A549 (cell line): Measurements from ENCODE around the gene VWC2. TPM values are rescaled to one million over a fixed set of nuclear protein-coding genes. Genes with fewer than 3 reads are reported as not detected.

ENCODE experiments used
- ATAC-seq, 2 experiments: fragments of 200-7000 bp in 1 of 2; fragments of >200 bp in 1 of 2; cut with Nextera tagmentation in 1 of 2; cut with Tn5 transposase in 1 of 2; 3 replicates each; pipeline versions ENCODE4 v1.8.0 to v1.9.1; 2018 to 2020; ENCODE audit warnings: mild to moderate bottlenecking in 1 of 2, moderate library complexity in 1 of 2
- CTCF ChIA-PET: fragments of 300-600 bp; sonication (Branson Sonifier 250); formaldehyde crosslinking; extraction: SDS; loops from one replicate; lab custom pipeline; 2021; ENCODE audit warnings: antibody characterized with exemption, inconsistent platforms; lab: Yijun Ruan, JAX
- POLR2A ChIA-PET: fragments of 350-600 bp; formaldehyde crosslinking; extraction: SDS; loops from one replicate; lab custom pipeline; 2021; ENCODE audit warnings: antibody characterized with exemption, inconsistent platforms; lab: Yijun Ruan, JAX
- DNase-seq, 2 experiments: peaks; one replicate each; pipeline versions ENCODE4 v3.0.0 to v3.0.0-alpha.2; 2011 to 2016; ENCODE audit warnings: low read depth in 1 of 2, low spot score in 1 of 2
- FAIRE-seq: peaks from 2 replicates; lab custom pipeline; 2011; peaks lifted over from hg19 to GRCh38; lab: Jason Lieb, UNC
- H3K27ac ChIP-seq, 2 experiments: fragments of >200 bp; sonication (Bioruptor Twin); formaldehyde crosslinking; 3 replicates each; pipeline ENCODE4 v1.5.1; 2016 to 2017
- H3K4me1 ChIP-seq: fragments of >200 bp; sonication (Bioruptor Twin); formaldehyde crosslinking; 3 replicates; pipeline ENCODE4 v1.6.1; 2016
- H3K4me2 ChIP-seq: fragments of >200 bp; sonication (Bioruptor Twin); formaldehyde crosslinking; 3 replicates; pipeline ENCODE4 v1.6.1; 2016
- H3K4me3 ChIP-seq: fragments of >200 bp; sonication (Bioruptor Twin); formaldehyde crosslinking; 3 replicates; pipeline ENCODE4 v1.5.1; 2016
- H3K9me3 ChIP-seq: fragments of >200 bp; sonication (Bioruptor Twin); formaldehyde crosslinking; 3 replicates; pipeline ENCODE4 v1.6.1; 2016
- BHLHE40 ChIP-seq: IDR thresholded peaks from 2 replicates; pipeline ENCODE4 v1.6.1; 2012; ENCODE audit warnings: low read depth, low read length, inconsistent platforms
- CBX2 ChIP-seq: fragments of 200-600 bp; sonication (generic); IDR thresholded peaks from 2 replicates; pipeline ENCODE4 v1.6.1; 2016; ENCODE audit warnings: low read depth, mild to moderate bottlenecking, borderline replicate concordance
- EHMT2 ChIP-seq: fragments of 200-600 bp; sonication (generic); IDR thresholded peaks from 2 replicates; pipeline ENCODE4 v1.6.1; 2016; ENCODE audit warnings: antibody characterized with exemption, low read depth, mild to moderate bottlenecking, moderate library complexity
- ESRRA ChIP-seq: fragments of 150-350 bp; IDR thresholded peaks from 2 replicates; pipeline ENCODE4 v1.6.1; 2014; ENCODE audit warnings: mild to moderate bottlenecking, low read length, borderline replicate concordance
- FOXS1 ChIP-seq: fragments of 250-450 bp; sonication (Bioruptor Pico); IDR thresholded peaks from 2 replicates; pipeline ENCODE4 v1.5.0; 2020; ENCODE audit warnings: mild to moderate bottlenecking, moderate library complexity
- GATA3 ChIP-seq: IDR thresholded peaks from 2 replicates; pipeline ENCODE4 v1.6.1; 2012; ENCODE audit warnings: borderline replicate concordance
- HDAC2 ChIP-seq: fragments of 200-600 bp; sonication (generic); IDR thresholded peaks from 2 replicates; pipeline ENCODE4 v1.6.1; 2016
- HEYL ChIP-seq: fragments of 250-450 bp; sonication (Bioruptor Pico); IDR thresholded peaks from 2 replicates; pipeline ENCODE4 v1.8.0; 2021; ENCODE audit warnings: mild to moderate bottlenecking, moderate library complexity
- HOXA7 ChIP-seq: fragments of 250-450 bp; sonication (Bioruptor Pico); IDR thresholded peaks from 2 replicates; pipeline ENCODE4 v1.5.0; 2020; ENCODE audit warnings: mild to moderate bottlenecking, moderate library complexity
- JUNB ChIP-seq: fragments of >200 bp; sonication (Bioruptor Twin); formaldehyde crosslinking; IDR thresholded peaks from 2 replicates; pipeline ENCODE4 v1.6.1; 2016
- MAFK ChIP-seq: fragments of 450-650 bp; IDR thresholded peaks from 2 replicates; pipeline ENCODE4 v1.6.1; 2014; ENCODE audit not compliant: partially characterized antibody
- MAZ ChIP-seq: fragments of 150-350 bp; IDR thresholded peaks from 2 replicates; pipeline ENCODE4 v1.6.1; 2014; ENCODE audit warnings: antibody characterized with exemption, low read depth, low read length, borderline replicate concordance
- NPAS2 ChIP-seq: fragments of 250-450 bp; sonication (Bioruptor Pico); IDR thresholded peaks from 2 replicates; pipeline ENCODE4 v1.8.0; 2022; ENCODE audit warnings: mild to moderate bottlenecking, moderate library complexity, borderline replicate concordance
- PHF8 ChIP-seq: fragments of 200-600 bp; sonication (generic); IDR thresholded peaks from 2 replicates; pipeline ENCODE4 v1.6.1; 2016; ENCODE audit warnings: low read depth, mild to moderate bottlenecking, antibody characterized with exemption, moderate library complexity, borderline replicate concordance
- POLR2A ChIP-seq: IDR thresholded peaks from 2 replicates; pipeline ENCODE4 v1.6.1; 2012; ENCODE audit warnings: mild to moderate bottlenecking, low read length
- RAD21 ChIP-seq, 2 experiments: fragments of >200 bp in 1 of 2; sonication (Bioruptor Twin) in 1 of 2; formaldehyde crosslinking in 1 of 2; IDR thresholded peaks in 1 of 2; conservative IDR thresholded peaks in 1 of 2; 2 replicates in 1 of 2; 3 replicates in 1 of 2; pipeline ENCODE4 v1.6.1; 2012 to 2018; ENCODE audit warnings: inconsistent platforms in 1 of 2
- RARB ChIP-seq: fragments of 250-450 bp; sonication (Bioruptor Pico); IDR thresholded peaks from 2 replicates; pipeline ENCODE4 v1.8.0; 2021; ENCODE audit warnings: mild to moderate bottlenecking, moderate library complexity
- TP53 ChIP-seq: fragments of 250-450 bp; sonication (Bioruptor Pico); IDR thresholded peaks from 2 replicates; pipeline ENCODE4 v1.5.0; 2021; ENCODE audit warnings: mild to moderate bottlenecking, moderate library complexity
- ZC3H11A ChIP-seq: fragments of 450-650 bp; IDR thresholded peaks from 2 replicates; pipeline ENCODE4 v1.6.1; 2014; ENCODE audit warnings: antibody characterized with exemption, mild to moderate bottlenecking
- WGBS: methylation state at CpG from one replicate; pipeline ENCODE4 v1.1.6; 2017; ENCODE audit errors: missing lambda C conversion rate; 5-methylcytosine and 5-hydroxymethylcytosine counted together
- polyA plus RNA-seq, 4 experiments: library from polyadenylated mRNA; depleted of rRNA in 3 of 4; stranded (reverse); fragments of >200 nt; fragmentation: RNase III in 1 of 4; extraction: RNeasy Plus Mini Kit Qiagen cat#74134 plus additional on column Dnase treatment in 1 of 4; gene quantifications; 2 replicates in 3 of 4; 3 replicates in 1 of 4; pipeline ENCODE4 v1.2.3, GENCODE V29; 2011 to 2017
- TF ChIP-seq, protein P1 (sequence below): fragments of 450-650 bp; IDR thresholded peaks from 2 replicates; pipeline ENCODE4 v1.6.1; 2014; ENCODE audit warnings: antibody characterized with exemption
- TF ChIP-seq, protein P2 (sequence below): fragments of 150-350 bp; IDR thresholded peaks from 2 replicates; pipeline ENCODE4 v1.6.1; 2014; ENCODE audit warnings: low read depth, mild to moderate bottlenecking, low read length
- TF ChIP-seq, protein P3 (sequence below): fragments of >200 bp; sonication (Bioruptor Twin); formaldehyde crosslinking; IDR thresholded peaks from 2 replicates; pipeline ENCODE4 v1.6.1; 2016
- TF ChIP-seq, protein P4 (sequence below): IDR thresholded peaks from 2 replicates; pipeline ENCODE4 v1.6.1; 2012; ENCODE audit warnings: low read depth, borderline replicate concordance

VWC2 gene
- polyA plus RNA-seq, 2 of the 4 experiments (the other 2 are of a cell fraction) = not detected

DNA sequence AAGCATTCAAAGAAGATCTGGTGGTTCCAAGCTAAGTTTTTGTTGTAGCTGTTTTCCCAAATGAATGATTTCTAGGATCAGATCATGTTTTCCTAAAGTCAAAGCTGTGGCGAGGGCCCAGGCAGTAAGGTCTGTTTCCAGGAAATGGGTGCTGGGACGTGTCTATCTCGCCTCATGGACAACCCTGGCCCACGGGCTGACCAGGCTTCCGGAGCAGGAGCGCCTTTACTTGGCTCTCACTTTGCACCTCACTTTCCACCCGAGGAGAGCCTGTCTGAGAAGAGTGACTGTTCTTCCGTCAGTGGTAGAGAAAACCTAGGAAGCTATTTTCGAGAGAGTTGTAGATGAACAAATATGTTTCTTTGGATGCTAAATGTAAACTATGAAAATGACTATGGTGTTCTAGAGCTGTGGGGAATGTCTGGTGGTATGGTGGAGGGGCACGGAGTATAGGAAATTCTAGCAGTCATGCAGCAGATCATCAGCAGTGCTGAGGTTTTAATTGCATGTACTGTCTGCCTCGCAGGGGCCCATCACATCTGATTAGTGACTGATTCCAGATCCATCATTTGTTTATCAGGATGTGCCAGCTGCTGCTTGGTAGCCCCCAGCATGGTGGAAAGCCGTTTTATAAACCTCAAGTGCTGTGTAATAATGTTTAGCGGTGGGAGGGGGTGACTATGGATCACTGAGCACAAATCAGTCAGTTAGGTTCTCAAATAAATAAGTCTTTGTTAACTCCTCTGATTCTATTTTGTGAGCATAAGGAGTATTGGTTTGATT lies 66.6 kb downstream of the VWC2 start (continued):
- TF ChIP-seq, protein P1, sequence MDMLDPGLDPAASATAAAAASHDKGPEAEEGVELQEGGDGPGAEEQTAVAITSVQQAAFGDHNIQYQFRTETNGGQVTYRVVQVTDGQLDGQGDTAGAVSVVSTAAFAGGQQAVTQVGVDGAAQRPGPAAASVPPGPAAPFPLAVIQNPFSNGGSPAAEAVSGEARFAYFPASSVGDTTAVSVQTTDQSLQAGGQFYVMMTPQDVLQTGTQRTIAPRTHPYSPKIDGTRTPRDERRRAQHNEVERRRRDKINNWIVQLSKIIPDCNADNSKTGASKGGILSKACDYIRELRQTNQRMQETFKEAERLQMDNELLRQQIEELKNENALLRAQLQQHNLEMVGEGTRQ = no peak
- TF ChIP-seq RARB (CRISPR knock-in tag) = no peak
- no peak for TF ChIP-seq POLR2A
- no peak for TF ChIP-seq NPAS2 (CRISPR knock-in tag)
- TF ChIP-seq JUNB = no peak

DNA sequence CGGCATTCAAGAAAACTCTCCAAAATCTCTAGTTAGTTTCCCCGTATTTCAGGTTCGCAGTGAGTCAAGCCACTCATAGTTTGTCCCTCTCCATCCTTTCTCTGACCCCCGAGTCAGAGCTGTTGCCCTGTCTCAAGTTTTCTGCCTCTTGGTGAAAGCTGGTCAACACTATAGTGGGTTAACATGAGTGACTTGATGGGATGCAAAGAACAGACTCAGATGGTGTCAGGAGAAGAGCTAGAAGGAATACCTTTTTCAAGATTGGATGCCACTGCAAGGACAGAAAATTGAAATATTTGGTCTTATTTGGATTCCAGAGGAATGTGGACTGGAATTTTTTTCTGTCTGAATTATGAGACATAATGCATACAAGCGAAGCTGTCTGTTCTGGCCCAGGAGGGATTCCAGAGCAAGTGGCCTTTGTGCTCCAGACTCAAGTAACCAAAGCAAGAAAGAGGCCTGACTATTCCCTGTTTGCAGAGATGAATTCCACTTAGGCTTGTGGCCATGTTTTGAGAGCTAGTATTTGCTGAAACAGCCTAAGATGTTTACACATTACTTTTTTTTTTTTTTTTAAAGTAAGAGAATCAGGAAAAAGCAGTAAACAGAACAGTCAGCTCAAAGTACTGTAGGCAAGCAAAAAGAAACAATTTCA lies 67.4 kb downstream of the VWC2 start:
- 12% methylated on average over 5 of the region's 5 CpGs for whole genome bisulfite sequencing
- DNase-seq (no peak), FAIRE-seq (no peak), ATAC-seq (no peak)
- Histone ChIP-seq H3K4me2 (no peak overlapping the region), H3K4me1 (no peaks in the 10 kb centered on the region), H3K4me3 (no peak overlapping the region), H3K9me3 (no peaks in the 10 kb centered on the region), H3K27ac (no peak overlapping the region)
- TF ChIP-seq CBX2 (no peak), HEYL (no peak), TP53 (CRISPR knock-in tag) (no peak), HOXA7 (no peak), PHF8 (no peak)
- TF ChIP-seq, protein P2, sequence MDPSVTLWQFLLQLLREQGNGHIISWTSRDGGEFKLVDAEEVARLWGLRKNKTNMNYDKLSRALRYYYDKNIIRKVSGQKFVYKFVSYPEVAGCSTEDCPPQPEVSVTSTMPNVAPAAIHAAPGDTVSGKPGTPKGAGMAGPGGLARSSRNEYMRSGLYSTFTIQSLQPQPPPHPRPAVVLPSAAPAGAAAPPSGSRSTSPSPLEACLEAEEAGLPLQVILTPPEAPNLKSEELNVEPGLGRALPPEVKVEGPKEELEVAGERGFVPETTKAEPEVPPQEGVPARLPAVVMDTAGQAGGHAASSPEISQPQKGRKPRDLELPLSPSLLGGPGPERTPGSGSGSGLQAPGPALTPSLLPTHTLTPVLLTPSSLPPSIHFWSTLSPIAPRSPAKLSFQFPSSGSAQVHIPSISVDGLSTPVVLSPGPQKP = no peak
- TF ChIP-seq, protein P3, sequence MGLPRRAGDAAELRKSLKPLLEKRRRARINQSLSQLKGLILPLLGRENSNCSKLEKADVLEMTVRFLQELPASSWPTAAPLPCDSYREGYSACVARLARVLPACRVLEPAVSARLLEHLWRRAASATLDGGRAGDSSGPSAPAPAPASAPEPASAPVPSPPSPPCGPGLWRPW = no peak
- ChIA-PET POLR2A (no interaction called here), CTCF (interaction anchor here (1.7 kb wide), 1 partner anchor 11 kb away, joined by 5 read pairs; no protein-coding TSS in a partner anchor)

DNA sequence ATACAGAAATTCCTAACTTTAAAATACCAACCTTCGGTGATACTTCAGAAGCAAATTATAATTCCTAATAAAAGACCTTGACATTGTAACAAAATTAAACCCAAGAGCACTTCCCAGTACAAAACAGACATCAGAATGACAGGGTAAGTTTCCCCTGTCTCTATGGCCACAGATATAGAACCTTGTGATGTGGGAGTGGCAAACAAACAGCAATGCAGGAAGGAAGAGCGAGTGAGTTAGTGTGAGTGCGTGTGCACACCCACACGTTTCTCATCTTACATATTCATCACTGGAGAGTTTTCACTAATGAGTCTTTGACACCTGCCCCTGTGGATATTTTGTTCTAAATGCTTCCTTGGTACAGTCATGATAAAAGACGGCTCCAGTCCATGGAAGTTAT lies 72.2 kb downstream of the VWC2 start:
- TF ChIP-seq BHLHE40 (no peak), ESRRA (no peak), MAFK (no peak), EHMT2 (no peak), HDAC2 (no peak), JUNB (no peak), TP53 (CRISPR knock-in tag) (no peak), MAZ (no peak), ZC3H11A (no peak), RARB (CRISPR knock-in tag) (no peak), GATA3 (no peak), RAD21 (conservative IDR thresholded peaks at IDR 0.05 in 1 of 2, IDR thresholded peaks at IDR 0.05 in 1 of 2) (no peak), FOXS1 (CRISPR knock-in tag) (no peak)
- TF ChIP-seq, protein P4, sequence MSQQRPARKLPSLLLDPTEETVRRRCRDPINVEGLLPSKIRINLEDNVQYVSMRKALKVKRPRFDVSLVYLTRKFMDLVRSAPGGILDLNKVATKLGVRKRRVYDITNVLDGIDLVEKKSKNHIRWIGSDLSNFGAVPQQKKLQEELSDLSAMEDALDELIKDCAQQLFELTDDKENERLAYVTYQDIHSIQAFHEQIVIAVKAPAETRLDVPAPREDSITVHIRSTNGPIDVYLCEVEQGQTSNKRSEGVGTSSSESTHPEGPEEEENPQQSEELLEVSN = no peak
- no peak overlapping the region for H3K4me3 ChIP-seq

More for the DNA sequence above, 72.2 kb downstream of the VWC2 start:
- Histone ChIP-seq H3K27ac (no peak overlapping the region), H3K4me1 (no peaks in the 10 kb centered on the region), H3K9me3 (no peaks in the 10 kb centered on the region), H3K4me2 (no peak overlapping the region)
- ChIA-PET CTCF (no interaction called here), POLR2A (no interaction called here)
- DNase-seq (no peak), FAIRE-seq (no peak), ATAC-seq (no peak)
- 17% methylated on average over 5 of the region's 5 CpGs for WGBS
